WI38 (cell line): Measurements from ENCODE around the gene KRTAP9-8.
"Not testable (repeated sequence)": the region's sequence is repeated elsewhere in the genome, so short reads cannot be mapped to it uniquely, and the experiment has no call there.

ENCODE experiments used
- H3K4me3 ChIP-seq: 2 replicates; pipeline ENCODE4 v1.5.1; 2011; ENCODE audit warnings: low read depth, mild to moderate bottlenecking, control low read depth, low read length
- CTCF ChIP-seq: IDR thresholded peaks from 2 replicates; pipeline ENCODE4 v1.5.1; 2012; ENCODE audit warnings: low read depth, mild to moderate bottlenecking, control low read depth, low read length

The KRTAP9-8 gene

GRCh38 chr17:41237949-41238437, at the start of gene KRTAP9-8:
TSS of gene KRTAP9-8 (plus strand) at chr17:41237999. CDS start at chr17:41238052, 53 bp downstream.
- H3K4me3 ChIP-seq = not testable (repeated sequence)

GRCh38 chr17:41189837-41190318, 47.9 kb upstream of the KRTAP9-8 start, which contains the start of gene KRTAP9-1:
TSS of gene KRTAP9-1 (plus strand) at chr17:41189887. CDS start at chr17:41189887, 0 bp downstream.
- H3K4me3 ChIP-seq = not testable (repeated sequence)

- no peak for TF ChIP-seq CTCF
- H3K4me3 ChIP-seq = no peak overlapping the region
Measured at GRCh38 chr17:41190328-41190727, 47.5 kb upstream of the KRTAP9-8 start.

- no peak overlapping the region for H3K4me3 ChIP-seq
Measured at GRCh38 chr17:41196068-41196467, 41.7 kb upstream of the KRTAP9-8 start.

GRCh38 chr17:41199421-41200078, 38.2 kb upstream of the KRTAP9-8 start:
- TF ChIP-seq CTCF = no peak
- H3K4me3 ChIP-seq = no peak overlapping the region

More at GRCh38 chr17:41196068-41196467, 41.7 kb upstream of the KRTAP9-8 start:
- no peak for TF ChIP-seq CTCF

- TF ChIP-seq CTCF = no peak
Measured at GRCh38 chr17:41211845-41212466, 25.8 kb upstream of the KRTAP9-8 start.

GRCh38 chr17:41212524-41213169, 25.2 kb upstream of the KRTAP9-8 start:
- no peak overlapping the region for H3K4me3 ChIP-seq
- TF ChIP-seq CTCF = no peak

More at GRCh38 chr17:41211845-41212466, 25.8 kb upstream of the KRTAP9-8 start:
- H3K4me3 ChIP-seq = no peak overlapping the region

GRCh38 chr17:41215681-41216080, 22.1 kb upstream of the KRTAP9-8 start:
- H3K4me3 ChIP-seq = no peak overlapping the region
- no peak for TF ChIP-seq CTCF
